ENCODE data around the gene INPP5A. TPM values are rescaled to one million over a fixed set of nuclear protein-coding genes. Genes with fewer than 3 reads are reported as not detected.
"Not testable (repeated sequence)": the region's sequence is repeated elsewhere in the genome, so short reads cannot be mapped to it uniquely, and the experiment has no call there.

The INPP5A gene
- total RNA-seq, 2 experiments from 2014 or later, result 9.1 to 9.9 TPM

DNA sequence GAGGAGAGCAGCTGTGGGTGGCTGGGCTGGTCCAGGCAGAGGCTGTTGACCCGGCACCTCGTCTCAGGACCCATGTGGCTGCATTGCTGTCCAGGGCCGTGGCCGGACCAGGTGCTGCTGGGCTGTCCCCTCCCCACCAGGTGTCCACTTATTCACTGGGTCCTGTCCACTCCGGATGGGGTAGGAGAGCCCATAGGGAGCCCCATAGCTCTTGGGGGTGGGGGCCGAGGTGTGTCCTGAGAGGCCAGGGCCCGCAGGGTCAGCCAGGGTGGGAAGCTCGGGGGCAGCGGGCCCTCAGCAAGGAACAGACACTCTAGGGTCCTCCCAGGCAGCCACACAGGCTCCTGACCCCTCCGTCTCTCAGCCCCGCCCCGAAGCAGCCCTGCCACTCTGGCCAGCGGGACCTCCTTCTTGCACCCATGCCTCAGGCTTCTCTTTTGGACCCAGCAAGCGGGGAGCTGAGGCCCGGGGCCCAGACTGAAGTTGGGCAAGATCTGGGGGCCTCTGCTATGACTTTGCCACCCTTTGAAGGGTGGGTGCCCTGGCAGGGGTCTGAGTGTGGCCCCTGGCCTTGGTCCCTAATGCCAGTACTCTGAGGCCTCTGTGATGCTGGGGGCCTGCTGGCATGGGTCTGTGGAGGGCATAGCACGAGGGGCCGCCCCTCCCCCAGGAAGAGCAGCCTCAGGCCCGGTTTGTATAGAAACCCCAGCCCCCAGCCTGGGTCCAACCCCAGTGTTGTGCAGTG, 162.0 kb downstream of the INPP5A start:
- no peak for DNase-seq
- H3K4me1 Mint-ChIP-seq, result peaks cover 9% of the 10 kb centered on the region
- no peaks in the 10 kb centered on the region for H3K27me3 Mint-ChIP-seq
- peaks cover 7% of the 10 kb centered on the region for H3K36me3 Mint-ChIP-seq (ENCODE audit: low read depth)
- ChIA-PET CTCF (no interaction called here), POLR2A (no interaction called here)
- H3K9me3 Mint-ChIP-seq, result peaks cover 12% of the 10 kb centered on the region
- H3K4me3 Mint-ChIP-seq, result no peak overlapping the region
- H3K27ac Mint-ChIP-seq, result no peak overlapping the region

DNA sequence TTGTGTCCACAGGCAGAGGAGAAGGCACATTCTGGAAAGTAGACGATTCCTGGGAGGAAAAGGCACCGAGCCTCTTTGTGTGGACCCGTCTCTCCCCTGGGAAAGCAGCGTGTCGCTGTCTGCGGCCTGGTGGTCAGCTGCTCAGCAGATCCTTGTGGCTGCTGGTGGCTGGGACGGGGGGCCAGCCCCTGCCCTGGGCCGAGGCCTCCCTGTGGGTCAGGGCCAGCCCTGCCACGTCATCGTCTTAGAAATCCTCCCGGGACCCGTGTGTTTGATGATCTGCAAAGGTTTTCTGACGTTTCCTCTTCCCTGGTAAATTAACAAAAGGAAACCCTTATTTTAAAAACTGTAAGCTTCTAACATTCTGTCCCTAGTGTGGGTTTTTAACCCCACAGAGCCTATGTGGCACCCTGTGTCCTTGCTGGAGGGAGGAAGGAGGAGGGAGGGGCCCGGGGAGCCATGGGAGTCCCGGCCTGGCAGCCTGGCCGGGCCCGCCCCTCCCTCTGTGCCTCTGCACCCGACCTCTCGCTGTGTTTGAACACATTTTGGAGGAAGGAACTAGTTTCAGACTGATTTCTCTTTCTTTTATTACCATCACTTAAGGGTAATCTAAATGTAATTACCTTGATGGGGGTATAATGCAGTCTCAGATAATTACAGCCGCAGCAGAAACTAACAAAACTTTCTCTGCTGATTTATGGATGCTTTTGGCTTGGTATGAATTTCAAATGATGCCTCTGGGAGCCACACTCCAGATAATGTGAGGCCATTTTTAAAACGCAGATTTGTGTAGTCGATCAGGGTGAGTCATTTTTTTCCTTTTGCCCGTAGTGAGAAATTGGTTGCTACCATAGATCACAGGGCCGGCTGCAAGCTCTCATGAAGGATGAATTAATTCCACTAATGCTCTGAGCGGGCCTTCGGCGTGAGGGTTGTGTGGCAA, 162.8 kb downstream of the INPP5A start:
- H3K4me3 Mint-ChIP-seq, result no peak overlapping the region
- peaks cover 9% of the 10 kb centered on the region for H3K4me1 Mint-ChIP-seq
- peaks cover 7% of the 10 kb centered on the region for H3K36me3 Mint-ChIP-seq (ENCODE audit: low read depth)
- H3K27ac Mint-ChIP-seq, result no peak overlapping the region
- no peaks in the 10 kb centered on the region for H3K27me3 Mint-ChIP-seq
- peaks cover 4% of the 10 kb centered on the region for H3K9me3 Mint-ChIP-seq
- ChIA-PET CTCF (no interaction called here), POLR2A (no interaction called here)
- DNase-seq, result no peak

DNA sequence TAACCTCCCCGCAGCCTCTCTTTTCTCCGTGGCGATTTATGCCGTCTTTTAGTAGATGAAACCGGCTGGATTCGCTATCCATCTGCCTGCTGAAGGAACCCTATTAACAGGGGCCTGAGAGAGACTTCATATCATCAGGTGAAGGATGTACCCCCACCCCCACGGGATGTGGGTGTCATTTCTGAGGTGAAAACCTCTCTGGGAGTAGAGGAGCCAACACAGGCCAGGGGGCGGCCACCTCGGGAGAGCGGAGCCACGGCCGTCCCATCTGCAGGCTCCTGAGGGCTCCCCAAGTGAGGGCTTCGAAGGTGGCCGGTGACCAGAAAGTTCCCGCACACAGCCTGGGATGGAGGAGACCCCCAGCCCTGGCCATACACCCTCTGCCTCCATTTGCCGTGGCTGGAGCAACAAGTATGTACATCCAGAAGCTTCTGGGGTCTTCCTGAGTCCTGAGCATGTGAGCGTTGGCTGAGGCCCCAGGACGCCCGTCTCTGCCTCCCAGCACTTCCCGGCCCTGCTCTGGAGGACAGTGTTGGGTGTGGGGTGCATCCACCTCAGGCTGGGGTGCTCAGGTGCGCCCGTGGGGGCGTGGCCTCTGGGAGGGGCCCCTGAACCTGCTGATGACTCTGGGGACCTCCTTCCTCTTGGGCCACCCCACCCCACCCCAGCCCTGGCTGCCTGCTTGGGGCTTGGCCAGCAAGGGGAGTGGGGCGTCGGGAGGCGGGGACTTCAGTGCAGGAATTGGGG, 163.7 kb downstream of the INPP5A start:
- H3K36me3 Mint-ChIP-seq (ENCODE audit: low read depth), result peaks cover 16% of the 10 kb centered on the region
- ChIA-PET POLR2A (no interaction called here), CTCF (no interaction called here)
- H3K27me3 Mint-ChIP-seq, result no peaks in the 10 kb centered on the region
- H3K9me3 Mint-ChIP-seq, result peaks cover 10% of the 10 kb centered on the region
- no peak for DNase-seq
- H3K4me1 Mint-ChIP-seq, result peaks cover 2% of the 10 kb centered on the region
- no peak overlapping the region for H3K27ac Mint-ChIP-seq
- H3K4me3 Mint-ChIP-seq, result no peak overlapping the region

DNA sequence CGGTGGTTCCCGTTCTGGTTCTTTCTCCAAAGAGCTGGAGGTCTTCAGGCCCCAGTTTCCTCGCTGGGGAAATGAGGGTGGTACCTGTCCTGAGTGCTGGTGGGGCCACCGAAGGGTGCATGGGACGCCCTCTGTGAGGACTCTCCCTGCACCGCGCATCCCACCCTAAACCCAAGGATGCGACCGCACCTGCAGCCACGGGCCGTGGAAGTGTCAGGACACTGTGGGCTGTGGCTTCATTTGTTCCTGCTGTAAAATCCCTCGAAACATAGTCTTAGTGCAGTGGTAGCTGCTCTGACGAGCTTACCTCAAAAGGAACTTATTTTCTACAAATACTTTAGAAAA, 164.2 kb downstream of the INPP5A start:
- H3K4me1 Mint-ChIP-seq, result no peaks in the 10 kb centered on the region
- H3K36me3 Mint-ChIP-seq (ENCODE audit: low read depth), result peaks cover 17% of the 10 kb centered on the region
- H3K9me3 Mint-ChIP-seq, result peaks cover 12% of the 10 kb centered on the region
- H3K27me3 Mint-ChIP-seq, result no peaks in the 10 kb centered on the region
- no peak overlapping the region for H3K27ac Mint-ChIP-seq
- ChIA-PET CTCF (no interaction called here), POLR2A (no interaction called here)
- no peak for DNase-seq
- H3K4me3 Mint-ChIP-seq, result no peak overlapping the region

DNA sequence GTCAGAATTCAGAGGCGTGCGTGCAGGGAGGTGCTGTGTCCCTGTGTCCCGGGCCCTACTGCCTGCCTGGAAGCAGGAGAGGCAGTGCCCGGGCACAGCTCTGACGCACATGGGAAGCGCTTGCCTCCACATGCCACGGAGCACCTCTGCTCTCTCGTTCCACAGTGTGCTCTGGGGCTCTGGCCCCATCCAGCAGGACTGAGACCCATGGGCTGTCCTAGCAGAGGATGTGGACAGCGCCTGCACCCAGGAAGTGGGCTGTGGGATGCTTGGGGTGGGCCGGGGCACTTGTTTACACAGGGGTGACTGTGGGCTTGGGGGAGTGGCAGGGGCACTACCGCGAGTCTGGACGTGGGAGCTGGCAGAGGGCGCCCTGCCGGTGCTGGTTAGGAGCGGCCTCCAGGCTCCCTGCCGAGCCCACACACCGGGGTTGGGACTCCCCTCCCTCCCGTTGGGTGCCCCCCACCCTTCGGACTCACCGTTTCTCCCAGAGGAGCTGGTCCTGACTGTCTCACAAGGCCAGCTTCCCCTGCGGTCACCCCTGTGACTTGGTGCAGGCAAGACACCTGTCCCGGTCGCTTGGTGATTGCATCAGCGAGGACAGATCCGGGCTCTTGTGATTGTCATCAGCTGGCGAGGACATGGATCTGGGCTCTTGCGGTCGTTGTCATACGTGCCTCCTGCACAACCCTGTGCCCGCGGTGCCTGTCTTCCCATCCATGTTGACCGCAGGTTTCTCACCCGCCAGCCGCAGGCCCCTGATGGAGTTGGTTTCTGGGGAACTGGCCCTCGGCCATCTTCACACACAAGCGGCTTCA, 165.2 kb downstream of the INPP5A start:
- no peaks in the 10 kb centered on the region for H3K27me3 Mint-ChIP-seq
- ChIA-PET CTCF (no interaction called here), POLR2A (no interaction called here)
- H3K4me1 Mint-ChIP-seq, result no peaks in the 10 kb centered on the region
- H3K36me3 Mint-ChIP-seq (ENCODE audit: low read depth), result peaks cover 17% of the 10 kb centered on the region
- no peak overlapping the region for H3K27ac Mint-ChIP-seq
- no peak for DNase-seq
- H3K4me3 Mint-ChIP-seq, result no peak overlapping the region
- peaks cover 12% of the 10 kb centered on the region for H3K9me3 Mint-ChIP-seq

DNA sequence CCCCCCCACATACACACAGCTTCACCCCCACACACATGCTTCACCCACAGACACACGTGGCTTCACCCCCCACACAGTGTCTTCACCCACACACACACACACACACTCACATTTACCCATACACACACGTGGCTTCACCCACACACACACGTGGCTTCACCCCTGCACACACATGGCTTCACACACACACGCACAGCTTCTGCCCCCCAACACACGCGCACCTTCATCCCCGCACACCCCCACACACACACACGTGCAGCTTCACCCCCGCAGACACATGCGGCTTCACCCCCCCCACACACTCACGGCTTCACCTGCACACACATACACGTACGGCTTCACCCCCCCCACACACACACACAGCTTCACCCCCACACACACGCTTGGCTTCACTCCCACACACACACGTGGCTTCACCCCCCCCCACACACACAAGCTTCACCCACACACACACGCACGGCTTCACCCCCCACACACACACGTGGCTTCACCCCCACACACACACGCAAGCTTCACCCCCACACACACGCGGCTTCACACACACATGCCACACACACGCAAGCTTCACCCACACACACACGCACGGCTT, 165.9 kb downstream of the INPP5A start:
- Mint-ChIP-seq H3K27me3 (no peaks in the 10 kb centered on the region), H3K9me3 (peaks cover 12% of the 10 kb centered on the region), H3K27ac (no peak overlapping the region), H3K4me3 (no peak overlapping the region), H3K36me3 (ENCODE audit: low read depth) (peaks cover 18% of the 10 kb centered on the region), H3K4me1 (no peaks in the 10 kb centered on the region)
- CTCF ChIA-PET, result no interaction called here
- POLR2A ChIA-PET, result no interaction called here
- DNase-seq, result no peak

DNA sequence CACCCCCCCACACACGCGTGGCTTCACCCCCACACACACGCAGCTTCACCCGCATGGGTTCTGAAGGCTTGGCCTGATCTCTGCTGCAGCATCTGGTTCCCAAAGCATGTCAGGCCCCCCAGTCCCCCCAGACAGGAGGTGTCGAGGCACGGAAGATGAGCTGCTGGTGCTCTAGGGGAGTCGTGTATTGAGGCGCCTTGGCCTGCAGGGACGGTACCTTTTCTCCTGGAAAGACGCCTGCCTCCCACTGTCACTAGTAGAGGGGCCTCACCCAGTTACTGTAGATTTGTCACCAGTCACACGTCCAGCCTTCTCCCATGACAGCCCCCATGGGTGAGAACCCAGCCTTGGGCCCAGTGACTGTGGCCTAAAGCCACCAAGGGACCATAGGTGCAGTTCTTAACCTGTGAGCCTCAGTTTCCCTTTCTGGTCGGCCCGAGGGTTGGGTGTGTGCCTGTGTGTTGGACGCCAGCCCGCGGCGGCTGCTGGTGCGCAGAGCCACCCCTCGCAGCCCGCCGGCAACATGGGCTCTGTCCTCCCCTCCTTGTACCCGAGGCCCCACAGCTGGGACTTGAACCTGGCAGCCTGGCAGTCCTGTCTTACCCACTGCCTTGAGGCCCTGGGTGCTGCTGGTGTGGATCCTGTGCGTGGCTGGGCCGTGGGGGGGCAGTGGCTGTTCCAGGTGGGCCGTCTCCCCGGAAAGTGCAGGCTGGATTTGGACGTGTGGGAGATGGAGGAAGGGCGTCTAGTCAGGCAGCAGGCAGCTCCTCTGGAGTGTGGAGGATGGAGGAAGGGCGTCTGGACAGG, 166.6 kb downstream of the INPP5A start:
- Mint-ChIP-seq H3K4me3 (no peak overlapping the region), H3K4me1 (no peaks in the 10 kb centered on the region), H3K27ac (no peak overlapping the region), H3K9me3 (peaks cover 12% of the 10 kb centered on the region), H3K27me3 (no peaks in the 10 kb centered on the region), H3K36me3 (ENCODE audit: low read depth) (peaks cover 20% of the 10 kb centered on the region)
- POLR2A ChIA-PET, result no interaction called here
- no peak for DNase-seq
- CTCF ChIA-PET, result no interaction called here

DNA sequence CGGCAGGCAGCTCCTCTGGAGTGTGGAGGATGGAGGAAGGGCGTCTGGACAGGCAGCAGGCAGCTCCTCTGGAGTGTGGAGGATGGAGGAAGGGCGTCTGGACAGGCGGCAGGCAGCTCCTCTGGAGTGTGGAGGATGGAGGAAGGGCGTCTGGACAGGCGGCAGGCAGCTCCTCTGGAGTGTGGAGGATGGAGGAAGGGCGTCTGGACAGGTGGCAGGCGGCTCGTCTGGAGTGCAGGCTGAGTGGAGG, 167.2 kb downstream of the INPP5A start:
- H3K4me1 Mint-ChIP-seq, DNase-seq, H3K4me3 Mint-ChIP-seq, CTCF ChIA-PET, H3K27me3 Mint-ChIP-seq, H3K27ac Mint-ChIP-seq, POLR2A ChIA-PET: not testable (repeated sequence)
- Mint-ChIP-seq H3K36me3 (ENCODE audit: low read depth) (peaks cover 20% of the 10 kb centered on the region), H3K9me3 (peaks cover 12% of the 10 kb centered on the region)

DNA sequence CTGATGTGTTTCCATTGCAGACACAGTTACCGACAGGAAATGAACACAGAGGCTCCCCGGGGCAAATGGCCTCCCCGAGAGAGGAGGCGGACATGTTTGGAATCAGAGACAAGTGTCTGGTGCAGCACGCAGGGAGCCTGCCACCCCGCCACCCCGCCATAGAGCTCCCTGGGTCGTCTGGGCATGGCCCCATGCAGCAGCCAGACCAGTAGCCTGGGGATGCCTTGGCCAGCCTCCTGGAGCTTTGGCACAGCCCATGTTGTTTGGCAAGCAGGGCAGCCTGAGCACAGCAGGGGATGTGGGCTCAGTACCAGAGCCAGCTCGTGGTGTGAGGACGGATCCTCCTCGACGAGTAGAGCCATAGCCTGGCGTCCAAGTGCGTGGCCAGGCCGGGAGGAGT, 167.6 kb downstream of the INPP5A start:
- POLR2A ChIA-PET, result no interaction called here

DNA sequence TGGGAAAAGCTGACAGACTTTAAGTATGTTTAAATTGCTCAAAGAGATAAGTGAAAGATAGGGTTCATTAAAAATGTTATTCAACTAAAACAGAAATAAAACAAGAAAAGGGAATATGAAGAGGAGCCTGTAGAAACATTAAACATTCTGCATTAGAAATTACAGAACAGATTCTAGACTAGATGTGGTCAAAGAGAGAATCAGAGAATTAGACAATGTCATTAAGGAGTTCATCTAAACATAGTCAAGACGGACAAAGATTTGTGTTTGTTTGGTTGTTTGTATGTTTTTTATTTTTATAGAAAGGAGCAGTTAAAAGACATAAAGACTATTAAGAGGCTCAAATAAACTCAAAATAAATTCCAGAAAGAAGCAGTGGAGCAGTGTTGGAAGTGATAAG, 168.4 kb downstream of the INPP5A start:
- peaks cover 12% of the 10 kb centered on the region for H3K9me3 Mint-ChIP-seq
- no peaks in the 10 kb centered on the region for H3K27me3 Mint-ChIP-seq
- no peak overlapping the region for H3K27ac Mint-ChIP-seq
- H3K4me3 Mint-ChIP-seq, result no peak overlapping the region
- POLR2A ChIA-PET, result no interaction called here
- no peaks in the 10 kb centered on the region for H3K4me1 Mint-ChIP-seq
- peaks cover 20% of the 10 kb centered on the region for H3K36me3 Mint-ChIP-seq (ENCODE audit: low read depth)
- CTCF ChIA-PET, result no interaction called here
- no peak for DNase-seq

More for the DNA sequence above, 167.6 kb downstream of the INPP5A start:
- Mint-ChIP-seq H3K4me3 (no peak overlapping the region), H3K27ac (no peak overlapping the region), H3K36me3 (ENCODE audit: low read depth) (peaks cover 20% of the 10 kb centered on the region), H3K27me3 (no peaks in the 10 kb centered on the region), H3K4me1 (no peaks in the 10 kb centered on the region), H3K9me3 (peaks cover 12% of the 10 kb centered on the region)
- CTCF ChIA-PET, result no interaction called here
- no peak for DNase-seq

DNA sequence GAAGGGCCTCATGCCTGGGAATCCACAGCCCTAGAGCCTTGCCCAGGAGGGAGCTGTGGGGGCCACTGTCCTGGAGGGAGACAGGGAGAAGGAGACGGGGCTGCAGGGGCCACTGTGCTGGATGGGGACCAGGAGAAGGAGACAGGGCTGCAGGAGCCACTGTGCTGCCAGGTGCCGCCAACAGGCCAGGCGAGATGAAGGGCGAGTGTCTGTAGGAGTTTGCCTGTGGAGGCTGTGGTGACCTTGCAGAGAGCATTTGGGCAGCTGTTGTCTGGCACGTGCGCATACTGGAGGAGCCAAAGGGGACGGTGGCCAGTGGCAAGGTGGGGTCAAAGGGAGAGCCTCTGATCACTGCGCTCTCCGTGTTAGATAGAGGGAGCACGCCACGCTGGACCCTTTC, 169.1 kb downstream of the INPP5A start:
- Mint-ChIP-seq H3K9me3 (peaks cover 12% of the 10 kb centered on the region), H3K27ac (no peak overlapping the region), H3K4me3 (no peak overlapping the region), H3K36me3 (ENCODE audit: low read depth) (peaks cover 20% of the 10 kb centered on the region), H3K4me1 (no peaks in the 10 kb centered on the region), H3K27me3 (no peaks in the 10 kb centered on the region)
- ChIA-PET CTCF (no interaction called here), POLR2A (interaction anchor here (0.7 kb wide), 1 partner anchor 56 kb away, joined by 4 read pairs; no protein-coding TSS in a partner anchor)
- DNase-seq, result no peak

All from activated CD4-positive, alpha-beta T cell treated with anti-CD3 and anti-CD28 coated beads, Interleukin-2, amount 10 ng/mL, durations not matched to agents 7 days and 5 days (primary cell).